Measurements from ENCODE around the gene TTLL5.

DNA sequence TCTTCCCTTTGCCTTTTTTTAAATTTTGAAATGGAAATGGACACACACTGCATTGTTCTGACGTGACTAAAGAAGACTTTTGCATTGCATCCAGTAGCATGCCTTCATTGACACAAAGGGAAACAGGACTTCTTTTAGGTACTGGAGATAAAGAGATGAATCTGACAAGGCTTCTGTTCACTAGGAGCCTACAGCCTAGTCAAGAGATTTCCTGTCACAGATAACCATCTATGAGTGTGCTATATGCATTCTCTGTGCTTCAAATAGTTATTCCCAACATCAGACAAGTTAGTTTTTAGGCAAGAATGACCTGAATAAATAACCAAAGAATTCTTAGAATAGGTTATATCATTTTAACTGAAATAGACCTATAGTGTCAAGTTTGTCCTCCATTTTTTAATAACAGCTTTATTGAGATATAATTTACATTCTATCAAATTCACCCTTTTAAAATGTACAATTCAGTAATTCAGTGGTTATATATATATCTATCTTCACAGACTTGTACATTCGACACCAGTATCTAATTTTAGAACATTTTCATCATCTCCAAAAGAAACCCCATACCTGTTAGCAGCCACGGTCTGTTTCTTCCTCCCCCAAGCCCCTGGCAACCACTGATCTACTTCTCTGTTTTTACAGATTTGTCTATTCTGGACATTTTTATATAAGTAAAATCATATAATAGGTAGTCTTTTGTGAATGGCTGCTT lies 122.7 kb downstream of the TTLL5 start:
- TF ChIP-seq, protein P1, sequence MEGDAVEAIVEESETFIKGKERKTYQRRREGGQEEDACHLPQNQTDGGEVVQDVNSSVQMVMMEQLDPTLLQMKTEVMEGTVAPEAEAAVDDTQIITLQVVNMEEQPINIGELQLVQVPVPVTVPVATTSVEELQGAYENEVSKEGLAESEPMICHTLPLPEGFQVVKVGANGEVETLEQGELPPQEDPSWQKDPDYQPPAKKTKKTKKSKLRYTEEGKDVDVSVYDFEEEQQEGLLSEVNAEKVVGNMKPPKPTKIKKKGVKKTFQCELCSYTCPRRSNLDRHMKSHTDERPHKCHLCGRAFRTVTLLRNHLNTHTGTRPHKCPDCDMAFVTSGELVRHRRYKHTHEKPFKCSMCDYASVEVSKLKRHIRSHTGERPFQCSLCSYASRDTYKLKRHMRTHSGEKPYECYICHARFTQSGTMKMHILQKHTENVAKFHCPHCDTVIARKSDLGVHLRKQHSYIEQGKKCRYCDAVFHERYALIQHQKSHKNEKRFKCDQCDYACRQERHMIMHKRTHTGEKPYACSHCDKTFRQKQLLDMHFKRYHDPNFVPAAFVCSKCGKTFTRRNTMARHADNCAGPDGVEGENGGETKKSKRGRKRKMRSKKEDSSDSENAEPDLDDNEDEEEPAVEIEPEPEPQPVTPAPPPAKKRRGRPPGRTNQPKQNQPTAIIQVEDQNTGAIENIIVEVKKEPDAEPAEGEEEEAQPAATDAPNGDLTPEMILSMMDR (IDR thresholded peaks at IDR 0.05), result no peak
- TF ChIP-seq POLR2AphosphoS5 (IDR thresholded peaks at IDR 0.05) (no peak), POLR2A (IDR thresholded peaks at IDR 0.05) (no peak), EP300 (IDR thresholded peaks at IDR 0.05) (no peak)
